ENCODE results near the gene FLOT1.
A peak's percentile ranks its signal among the peaks of the same experiment; 100 is the strongest.

The FLOT1 gene, protein sequence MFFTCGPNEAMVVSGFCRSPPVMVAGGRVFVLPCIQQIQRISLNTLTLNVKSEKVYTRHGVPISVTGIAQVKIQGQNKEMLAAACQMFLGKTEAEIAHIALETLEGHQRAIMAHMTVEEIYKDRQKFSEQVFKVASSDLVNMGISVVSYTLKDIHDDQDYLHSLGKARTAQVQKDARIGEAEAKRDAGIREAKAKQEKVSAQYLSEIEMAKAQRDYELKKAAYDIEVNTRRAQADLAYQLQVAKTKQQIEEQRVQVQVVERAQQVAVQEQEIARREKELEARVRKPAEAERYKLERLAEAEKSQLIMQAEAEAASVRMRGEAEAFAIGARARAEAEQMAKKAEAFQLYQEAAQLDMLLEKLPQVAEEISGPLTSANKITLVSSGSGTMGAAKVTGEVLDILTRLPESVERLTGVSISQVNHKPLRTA

GRCh38 chr6:30742316-30743098, at the start of gene FLOT1:
FLOT1 (minus strand) TSS chr6:30742687; CDS start chr6:30742189, 498 bp downstream.
- peak; percentile 81 to 98 (median 90) for DNase-seq
- intact Hi-C loops (cut with DNase I): loop anchor here (5.0 to 10.0 kb wide), 3 partner anchors 40 to 342 kb away; no protein-coding TSS in a partner anchor

DNA sequence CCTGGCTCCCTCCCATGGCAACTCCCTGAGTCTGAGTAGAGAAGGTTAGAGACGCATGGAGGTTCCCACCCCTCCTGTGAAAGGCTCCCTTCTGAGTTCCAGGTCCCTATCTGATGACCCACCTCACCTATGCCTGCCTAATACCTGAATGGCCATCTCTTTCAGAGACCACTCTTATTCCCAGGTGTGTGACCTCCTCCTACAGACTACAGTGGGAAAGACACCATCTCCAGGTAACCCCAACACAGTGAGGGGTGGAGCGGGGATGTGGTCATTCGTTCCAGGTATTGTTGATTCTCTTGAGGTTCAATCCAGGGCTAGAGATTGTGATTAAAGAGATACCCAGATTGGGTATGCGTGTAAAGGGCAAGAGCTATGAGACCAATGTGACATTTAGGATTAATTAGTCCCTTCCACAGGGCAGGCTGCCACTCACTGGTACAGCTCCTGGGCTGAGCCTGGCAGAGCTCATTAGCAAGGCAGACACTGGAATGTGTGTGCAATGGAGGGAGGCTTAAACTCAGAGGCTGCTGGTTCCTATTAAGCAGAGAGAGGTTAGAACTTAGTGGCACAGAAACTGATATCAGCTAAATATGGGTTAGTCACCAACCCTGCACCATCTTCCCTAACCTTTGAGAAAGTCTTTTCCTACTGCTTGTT, 48.4 kb upstream of the FLOT1 start:
- intact Hi-C loops (cut with DNase I): no loop called here
- peak in 1 of 10 donors; percentile 2 for DNase-seq

DNA sequence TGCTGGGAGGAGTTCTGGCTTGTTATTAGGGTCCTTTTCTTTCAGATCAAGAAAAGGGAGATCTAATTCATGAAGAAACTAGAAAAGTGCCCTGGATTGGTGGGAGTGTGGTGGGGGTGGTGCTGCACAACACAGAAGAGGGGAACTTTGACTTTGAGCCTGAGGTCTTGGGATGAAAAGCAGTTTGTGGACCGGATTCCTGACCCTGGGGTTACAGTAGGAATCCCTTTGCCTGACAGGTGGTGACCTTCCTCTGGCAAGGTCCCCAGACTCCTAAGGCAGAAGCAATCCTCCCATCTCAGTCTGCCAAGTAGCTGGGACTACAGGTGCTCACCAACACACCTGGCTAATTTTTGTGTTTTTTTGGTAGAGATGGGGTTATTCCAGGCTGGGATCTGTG, 47.1 kb upstream of the FLOT1 start:
- DNase-seq: peak in 1 of 10 donors; percentile 28
- intact Hi-C loops (cut with DNase I): no loop called here

DNA sequence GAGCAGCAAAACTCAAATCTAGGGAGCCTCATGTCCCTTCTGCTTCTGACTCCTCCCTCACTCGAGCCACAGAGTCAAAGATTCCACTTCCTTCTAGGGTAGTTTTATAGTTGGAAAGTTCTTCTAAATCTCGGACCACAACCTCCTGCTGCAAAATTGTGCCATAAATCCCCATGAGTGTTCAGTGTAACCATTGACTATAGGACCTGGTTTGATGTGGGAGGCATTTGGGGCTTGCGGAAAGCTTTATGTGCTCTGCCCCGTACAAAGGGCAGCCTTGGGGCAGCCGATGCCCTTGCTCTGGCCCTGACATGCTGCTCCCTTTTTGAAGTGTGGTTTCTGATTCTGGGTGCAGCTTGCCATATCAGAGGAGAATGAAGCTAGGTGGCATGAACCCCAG, 45.5 kb upstream of the FLOT1 start:
- intact Hi-C loops (cut with DNase I): no loop called here
- no peak for DNase-seq

DNA sequence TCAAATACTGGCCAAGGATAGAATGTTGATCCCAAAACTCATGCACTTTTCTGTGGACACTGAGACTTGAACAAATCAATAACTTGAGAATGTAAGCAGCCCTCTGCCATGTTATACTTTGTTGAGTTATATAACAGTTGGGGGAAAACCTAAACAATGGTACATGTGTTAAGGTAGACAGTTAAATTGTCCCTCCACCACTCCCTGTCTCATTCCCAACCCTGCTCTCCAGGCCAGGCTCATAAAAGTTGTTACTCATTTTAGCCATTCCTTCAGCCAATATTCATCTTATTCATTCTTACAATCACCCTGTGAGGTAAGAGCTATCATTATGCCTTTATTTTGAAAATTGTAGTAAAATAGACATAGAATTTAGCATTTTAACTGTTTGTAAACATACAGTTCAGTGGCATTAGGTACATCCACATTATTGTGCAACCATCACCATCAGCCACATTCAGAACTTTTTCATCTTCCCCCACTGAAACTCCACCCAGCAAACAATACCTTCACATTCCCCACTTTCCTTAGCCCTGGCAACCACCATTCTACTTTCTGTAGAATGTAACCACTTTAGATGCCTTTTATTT, 40.0 kb upstream of the FLOT1 start:
- DNase-seq: no peak
- intact Hi-C loops (cut with DNase I): loop anchor here (5.0 kb wide), 1 partner anchor 40 kb away; the partner anchor contains the start of genes FLOT1 and IER3

- peak; percentile 78 to 97 (median 86) for DNase-seq
- intact Hi-C loops (cut with DNase I): loop anchor here (5.0 kb wide), 1 partner anchor 40 kb away; the partner anchor contains the start of genes FLOT1 and IER3
These were observed 39.4 kb upstream of the FLOT1 start for GRCh38 chr6:30781743-30782424.

- intact Hi-C loops (cut with DNase I): loop anchor here (5.0 kb wide), 1 partner anchor 39 kb away; the partner anchor contains the start of genes FLOT1 and IER3
- no peak for DNase-seq
These were observed 38.9 kb upstream of the FLOT1 start for GRCh38 chr6:30781395-30781742.

DNA sequence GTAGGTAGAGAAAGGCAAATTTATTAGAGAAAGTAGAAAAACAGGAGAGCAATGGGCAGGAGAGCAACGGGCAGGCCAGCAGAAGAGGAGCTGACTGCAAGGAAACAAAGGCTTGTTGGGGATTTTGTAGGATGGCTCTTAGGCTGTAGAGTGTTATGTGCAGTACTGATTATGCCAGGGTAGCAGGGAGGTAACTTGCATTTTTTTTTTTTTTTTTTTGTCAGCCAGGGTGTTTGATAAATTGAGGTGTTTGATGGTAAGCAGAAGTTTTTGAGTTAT, 38.1 kb upstream of the FLOT1 start:
- intact Hi-C loops (cut with DNase I): loop anchor here (5.0 kb wide), 1 partner anchor 38 kb away; the partner anchor contains the start of genes FLOT1 and IER3
- DNase-seq: no peak

GRCh38 chr6:30779850-30780641, 37.6 kb upstream of the FLOT1 start:
- DNase-seq: peak in 1 of 10 donors; percentile 57
- intact Hi-C loops (cut with DNase I): loop anchor here (5.0 kb wide), 1 partner anchor 38 kb away; the partner anchor contains the start of genes FLOT1 and IER3

DNA sequence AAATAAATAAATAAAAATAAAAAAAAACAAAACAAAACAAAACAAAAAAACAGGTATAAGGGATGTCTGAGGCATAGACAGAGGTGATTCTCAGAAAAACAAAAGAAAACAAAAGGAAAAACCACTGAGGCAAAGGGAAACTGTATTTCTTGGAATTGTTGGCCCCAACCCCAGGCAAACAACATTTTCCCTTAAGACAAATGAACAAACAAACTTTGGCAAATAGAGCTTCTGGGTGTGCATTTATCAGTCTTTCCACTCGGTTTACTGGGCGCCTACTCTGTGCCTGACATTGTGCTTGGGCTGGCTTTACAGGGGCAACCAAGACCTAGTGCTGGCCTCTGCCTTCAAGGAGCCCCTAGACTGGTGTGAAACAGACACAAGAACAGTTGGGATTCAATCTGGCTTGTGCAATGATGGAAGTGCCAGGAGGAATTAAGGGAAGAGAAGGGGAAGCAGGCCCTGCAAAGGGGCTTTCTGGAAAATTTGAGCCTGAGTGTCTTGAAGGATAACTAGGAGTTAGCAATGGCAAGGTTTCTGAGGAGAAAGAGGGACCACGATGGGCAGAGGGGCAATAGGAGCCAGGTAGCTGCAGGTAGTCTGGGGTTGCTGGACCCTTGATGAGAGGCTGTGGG, 35.6 kb upstream of the FLOT1 start:
- intact Hi-C loops (cut with DNase I): no loop called here
- DNase-seq: peak in 1 of 10 donors; percentile 28

- peak in 1 of 10 donors; percentile 12 for DNase-seq
- intact Hi-C loops (cut with DNase I): no loop called here
These were observed 34.6 kb upstream of the FLOT1 start for GRCh38 chr6:30777155-30777485.

DNA sequence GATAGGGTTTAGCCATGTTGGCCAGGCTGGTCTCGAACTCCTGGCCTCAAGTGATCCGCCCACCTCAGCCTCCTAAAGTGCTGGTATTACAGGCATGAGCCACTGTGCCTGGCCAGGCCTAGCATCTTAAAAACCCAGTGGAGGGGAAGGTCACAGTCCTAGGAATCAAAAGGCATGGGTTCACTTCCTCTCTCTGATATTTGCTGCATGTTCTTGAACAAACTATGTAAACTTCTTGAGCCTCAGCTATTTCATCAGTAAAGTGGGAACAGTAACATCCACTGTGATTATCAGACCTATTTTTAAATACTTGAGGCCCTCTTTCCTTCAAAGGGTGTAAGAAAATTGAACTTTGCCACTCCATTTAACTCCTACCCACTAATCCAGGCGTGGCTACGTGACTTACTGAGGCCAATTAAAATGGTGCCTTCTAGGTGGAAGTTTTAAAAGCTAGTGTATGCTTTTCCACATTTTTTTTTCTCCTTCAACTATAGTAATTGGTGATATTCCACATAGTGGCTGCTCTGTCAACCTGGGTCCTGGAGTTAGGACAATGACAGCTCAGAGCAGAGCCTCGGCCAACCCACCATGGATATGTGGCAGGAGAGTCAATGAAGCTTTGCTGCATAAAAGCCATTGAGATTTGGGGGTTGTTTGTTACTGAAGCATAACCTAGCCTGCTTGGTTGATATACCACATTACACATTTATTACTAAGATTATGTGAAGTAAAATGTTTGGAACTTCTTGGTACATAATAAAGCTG, 34.1 kb upstream of the FLOT1 start:
- intact Hi-C loops (cut with DNase I): no loop called here
- peak in 1 of 10 donors; percentile 4 for DNase-seq

GRCh38 chr6:30775104-30775503, 32.6 kb upstream of the FLOT1 start:
- intact Hi-C loops (cut with DNase I): no loop called here
- peak in 1 of 10 donors; percentile 49 for DNase-seq

DNA sequence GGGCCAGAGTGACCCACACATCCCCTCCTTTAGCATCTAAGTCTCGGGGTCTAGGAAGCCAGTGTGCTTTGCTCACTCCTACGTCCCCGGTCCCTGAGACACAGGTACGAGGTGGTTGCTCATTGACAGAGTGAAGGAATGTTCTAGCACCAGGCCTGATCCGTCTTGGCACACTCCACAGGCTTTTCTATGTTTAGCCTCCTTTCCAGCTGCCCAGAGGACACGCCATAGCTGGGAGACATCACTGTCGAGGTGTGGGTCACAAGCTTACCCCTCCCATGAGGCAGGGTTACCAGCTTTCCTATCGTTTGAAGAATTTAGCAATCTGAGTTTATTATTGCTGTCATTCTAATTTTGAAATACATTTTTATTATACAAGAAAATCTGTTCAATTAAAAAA, 32.2 kb upstream of the FLOT1 start:
- DNase-seq: peak in 1 of 10 donors; percentile 61
- intact Hi-C loops (cut with DNase I): no loop called here

DNA sequence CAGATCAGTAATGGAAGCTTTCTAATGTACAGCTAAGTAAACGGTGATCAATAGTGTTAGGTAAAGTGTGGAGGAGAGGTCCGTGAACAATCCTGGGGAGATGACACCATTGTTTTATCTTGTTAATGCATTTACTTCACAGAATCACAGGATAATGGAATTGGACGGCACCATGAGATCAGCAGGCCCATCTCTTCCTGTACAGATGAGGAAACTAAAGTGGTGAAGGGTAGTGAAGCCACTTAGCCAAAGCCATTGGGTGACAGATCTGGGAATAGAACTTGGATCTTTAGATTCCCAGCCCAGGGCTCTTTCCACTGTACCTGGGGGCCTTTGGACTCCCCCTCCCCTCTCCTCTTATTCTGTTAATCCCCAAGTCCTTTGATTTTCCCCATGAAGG, 28.1 kb upstream of the FLOT1 start:
- intact Hi-C loops (cut with DNase I): no loop called here
- DNase-seq: no peak

DNA sequence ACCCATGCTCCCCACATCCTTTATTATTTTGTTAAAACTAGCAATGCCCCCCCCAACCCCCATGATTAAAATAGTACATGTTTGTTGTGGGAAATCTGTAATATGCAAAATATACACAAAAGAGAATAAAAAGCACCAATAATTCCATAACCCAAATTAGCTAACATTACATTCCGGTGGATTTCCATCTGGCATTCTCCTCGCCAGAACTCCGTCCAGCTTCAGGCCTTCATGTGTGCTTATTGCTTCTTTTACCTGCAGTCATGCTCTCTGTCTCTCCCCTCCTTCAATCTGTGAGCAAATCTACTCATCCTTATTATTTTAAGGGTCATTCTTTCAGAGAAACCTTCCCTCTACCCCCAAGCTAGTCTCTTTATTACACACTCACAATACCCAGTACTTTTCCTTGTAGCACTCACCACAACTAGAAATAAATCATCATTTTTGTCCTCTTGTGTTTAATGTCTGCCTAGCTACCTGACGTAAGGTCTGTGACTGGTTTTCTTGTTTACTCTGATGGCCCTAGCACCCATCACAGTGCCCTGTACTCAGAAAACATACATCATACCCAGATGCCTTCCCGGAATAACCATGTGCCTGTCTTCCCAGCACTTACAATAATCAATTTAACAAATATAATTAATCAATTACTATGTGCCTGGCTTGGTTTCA, 27.5 kb upstream of the FLOT1 start:
- intact Hi-C loops (cut with DNase I): no loop called here
- no peak for DNase-seq

- intact Hi-C loops (cut with DNase I): no loop called here
- DNase-seq: peak in 7 of 10 donors; percentile 17 to 91 (median 38)
These were observed 26.8 kb upstream of the FLOT1 start for GRCh38 chr6:30769088-30769852.

All from posterior cingulate gyrus (tissue), 11 donors.